Measurements from ENCODE around the gene PSTPIP2. TPM values are rescaled to one million over a fixed set of nuclear protein-coding genes. Genes with fewer than 3 reads are reported as not detected.

The PSTPIP2 gene
- total and polyA plus RNA-seq, 2 of the 13 experiments (the other 11 are each of a cell fraction or from before 2014, with no cell fraction given): 0.25 to 0.27 TPM

- H3K4me1 ChIP-seq (ENCODE audit: insufficient read depth, low read length): peaks cover 6% of the 10 kb centered on the region
- H3K36me3 ChIP-seq (replicated peaks in 1 of 2; ENCODE audit: control insufficient read depth in 1 of 2, insufficient read depth in 2 of 2, low read length in 2 of 2): peaks cover 20 to 45% of the 10 kb centered on the region in 2 experiments; a peak in 4 of 5 replicates
- H3K27me3 ChIP-seq (ENCODE audit: control insufficient read depth in 1 of 2, insufficient read depth in 2 of 2, low read length in 2 of 2): no peaks in the 10 kb centered on the region
- no peaks in the 10 kb centered on the region for H3K9me3 ChIP-seq (ENCODE audit: low read length)
- H3K9ac ChIP-seq (ENCODE audit: insufficient read depth, low read depth, low read length): no peak overlapping the region
- no peak overlapping the region for H2AFZ ChIP-seq (ENCODE audit: low read length)
- no TSS peak for BruUV-seq (replicated peaks)
- no peak overlapping the region for H3K27ac ChIP-seq (ENCODE audit: extremely low read length, insufficient read depth, low read length)
- intact Hi-C loops (cut with micrococcal nuclease; ENCODE audit: unreplicated experiment): no loop called here
- ATAC-seq (no peak), FAIRE-seq (no peak), DNase-seq (ENCODE audit: low spot score) (no peak)
- peaks cover 6% of the 10 kb centered on the region for H3K79me2 ChIP-seq (ENCODE audit: insufficient read depth, low read length)
- in situ Hi-C loops (cut with HindIII; ENCODE audit: extremely low pct_ligation_motif_present, low pct_unique_long_range_greater_than_20kb): no loop called here
- POLR2A ChIA-PET: no interaction called here
- no peak for TF ChIP-seq ARHGAP35 (CRISPR knock-in tag; IDR thresholded peaks at IDR 0.05; ENCODE audit: borderline replicate concordance)
- TF ChIP-seq, protein P1, sequence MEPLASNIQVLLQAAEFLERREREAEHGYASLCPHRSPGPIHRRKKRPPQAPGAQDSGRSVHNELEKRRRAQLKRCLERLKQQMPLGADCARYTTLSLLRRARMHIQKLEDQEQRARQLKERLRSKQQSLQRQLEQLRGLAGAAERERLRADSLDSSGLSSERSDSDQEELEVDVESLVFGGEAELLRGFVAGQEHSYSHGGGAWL (CRISPR knock-in tag; IDR thresholded peaks at IDR 0.05): no peak
- no peak for TF ChIP-seq CREB1 (IDR thresholded peaks at IDR 0.05)
- no peak for TF ChIP-seq CREB1 (CRISPR knock-in tag; IDR thresholded peaks at IDR 0.05)
- no peak for TF ChIP-seq ATF3 (CRISPR knock-in tag; IDR thresholded peaks at IDR 0.05)
- TF ChIP-seq ZNF766 (CRISPR knock-in tag; IDR thresholded peaks at IDR 0.05; ENCODE audit: borderline replicate concordance): no peak
- TF ChIP-seq, protein P2, sequence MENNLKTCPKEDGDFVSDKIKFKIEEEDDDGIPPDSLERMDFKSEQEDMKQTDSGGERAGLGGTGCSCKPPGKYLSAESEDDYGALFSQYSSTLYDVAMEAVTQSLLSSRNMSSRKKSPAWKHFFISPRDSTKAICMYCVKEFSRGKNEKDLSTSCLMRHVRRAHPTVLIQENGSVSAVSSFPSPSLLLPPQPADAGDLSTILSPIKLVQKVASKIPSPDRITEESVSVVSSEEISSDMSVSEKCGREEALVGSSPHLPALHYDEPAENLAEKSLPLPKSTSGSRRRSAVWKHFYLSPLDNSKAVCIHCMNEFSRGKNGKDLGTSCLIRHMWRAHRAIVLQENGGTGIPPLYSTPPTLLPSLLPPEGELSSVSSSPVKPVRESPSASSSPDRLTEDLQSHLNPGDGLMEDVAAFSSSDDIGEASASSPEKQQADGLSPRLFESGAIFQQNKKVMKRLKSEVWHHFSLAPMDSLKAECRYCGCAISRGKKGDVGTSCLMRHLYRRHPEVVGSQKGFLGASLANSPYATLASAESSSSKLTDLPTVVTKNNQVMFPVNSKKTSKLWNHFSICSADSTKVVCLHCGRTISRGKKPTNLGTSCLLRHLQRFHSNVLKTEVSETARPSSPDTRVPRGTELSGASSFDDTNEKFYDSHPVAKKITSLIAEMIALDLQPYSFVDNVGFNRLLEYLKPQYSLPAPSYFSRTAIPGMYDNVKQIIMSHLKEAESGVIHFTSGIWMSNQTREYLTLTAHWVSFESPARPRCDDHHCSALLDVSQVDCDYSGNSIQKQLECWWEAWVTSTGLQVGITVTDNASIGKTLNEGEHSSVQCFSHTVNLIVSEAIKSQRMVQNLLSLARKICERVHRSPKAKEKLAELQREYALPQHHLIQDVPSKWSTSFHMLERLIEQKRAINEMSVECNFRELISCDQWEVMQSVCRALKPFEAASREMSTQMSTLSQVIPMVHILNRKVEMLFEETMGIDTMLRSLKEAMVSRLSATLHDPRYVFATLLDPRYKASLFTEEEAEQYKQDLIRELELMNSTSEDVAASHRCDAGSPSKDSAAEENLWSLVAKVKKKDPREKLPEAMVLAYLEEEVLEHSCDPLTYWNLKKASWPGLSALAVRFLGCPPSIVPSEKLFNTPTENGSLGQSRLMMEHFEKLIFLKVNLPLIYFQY (CRISPR knock-in tag; IDR thresholded peaks at IDR 0.05; ENCODE audit: borderline replicate concordance): no peak
- TF ChIP-seq KLF15 (CRISPR knock-in tag; IDR thresholded peaks at IDR 0.05; ENCODE audit: borderline replicate concordance): no peak
- no peak for TF ChIP-seq ZNF451 (CRISPR knock-in tag; IDR thresholded peaks at IDR 0.05)
- no peak for TF ChIP-seq KLF9 (CRISPR knock-in tag; IDR thresholded peaks at IDR 0.05; ENCODE audit: low read depth)
- no peak for TF ChIP-seq MAF1 (CRISPR knock-in tag; IDR thresholded peaks at IDR 0.05; ENCODE audit: borderline replicate concordance)
- TF ChIP-seq CCDC6 (CRISPR knock-in tag; IDR thresholded peaks at IDR 0.05): no peak
- no peak for TF ChIP-seq ZNF280D (CRISPR knock-in tag; IDR thresholded peaks at IDR 0.05)
- TF ChIP-seq ZHX1 (CRISPR knock-in tag; IDR thresholded peaks at IDR 0.05; ENCODE audit: low read depth): no peak
- TF ChIP-seq NR2F1 (CRISPR knock-in tag; IDR thresholded peaks at IDR 0.05): no peak
- CTCF ChIA-PET (ENCODE audit: low intra/inter-chr PET ratio, low total read pairs): no interaction called here
- no peak overlapping the region for H3K4me2 ChIP-seq (ENCODE audit: low read depth, low read length)
- no peak overlapping the region for H3K4me3 ChIP-seq (replicated peaks in 1 of 3; ENCODE audit: insufficient read depth in 1 of 3, low read depth in 2 of 3, low read length in 3 of 3)
- H4K20me1 ChIP-seq (ENCODE audit: insufficient read depth, low read length): no peaks in the 10 kb centered on the region
These were observed 115.0 kb downstream of the PSTPIP2 start for GRCh38 chr18:45957100-45957499.

All from HepG2 (cell line).